ENCODE results near the gene DNM3.

DNA sequence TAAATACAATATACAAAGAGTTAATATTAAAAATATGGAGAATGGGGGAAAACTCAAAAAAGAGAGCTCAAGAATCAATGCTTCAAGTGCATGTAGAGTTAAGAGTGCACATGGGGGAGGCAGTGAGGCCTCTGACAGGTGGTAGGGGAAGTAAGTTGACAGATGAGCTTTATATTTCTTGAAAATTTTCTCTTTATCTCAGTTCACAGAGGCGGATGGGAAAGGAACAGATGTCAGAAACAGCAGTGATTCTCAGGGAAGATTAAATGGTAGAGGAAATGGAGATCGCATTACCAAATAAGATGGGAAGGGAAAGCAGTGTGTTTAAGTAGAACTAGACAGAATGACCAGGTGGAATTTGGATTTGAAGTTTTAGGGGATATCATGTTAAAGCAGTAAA is 379.1 kb downstream of the DNM3 start:
- no peak for TF ChIP-seq FOXM1 (IDR thresholded peaks at IDR 0.05; ENCODE audit: borderline replicate concordance)
- TF ChIP-seq SP1 (IDR thresholded peaks at IDR 0.05) = no peak
- no peak for TF ChIP-seq FOXA1 (IDR thresholded peaks at IDR 0.05)
